HUES6 (cell line): ENCODE measurements around the gene KRTAP5-3.

Experiments used
- H3K27ac ChIP-seq: 2 replicates; pipeline ENCODE4 v1.7.0; 2013; ENCODE audit warnings: low read depth, mild to moderate bottlenecking, low read length, inconsistent platforms
- H3K27me3 ChIP-seq: 2 replicates; pipeline ENCODE4 v1.6.1; 2013; ENCODE audit warnings: low read length; ENCODE audit not compliant: control insufficient read depth, insufficient read depth
- H3K36me3 ChIP-seq: 2 replicates; pipeline ENCODE4 v1.6.1; 2013; ENCODE audit warnings: low read length; ENCODE audit not compliant: control insufficient read depth, insufficient read depth
- H3K4me1 ChIP-seq: 2 replicates; pipeline ENCODE4 v1.6.1; 2013; ENCODE audit warnings: low read length; ENCODE audit not compliant: control insufficient read depth, insufficient read depth
- H3K4me3 ChIP-seq: 2 replicates; pipeline ENCODE4 v1.5.1; 2013; ENCODE audit warnings: low read depth, low read length
- H3K9ac ChIP-seq: one replicate; pipeline ENCODE4 v1.6.1; 2013; ENCODE audit warnings: mild to moderate bottlenecking, low read length
- H3K9me3 ChIP-seq: 2 replicates; pipeline ENCODE4 v1.6.1; 2013; ENCODE audit warnings: low read depth, low read length; ENCODE audit not compliant: control insufficient read depth, insufficient read depth

The KRTAP5-3 gene

DNA sequence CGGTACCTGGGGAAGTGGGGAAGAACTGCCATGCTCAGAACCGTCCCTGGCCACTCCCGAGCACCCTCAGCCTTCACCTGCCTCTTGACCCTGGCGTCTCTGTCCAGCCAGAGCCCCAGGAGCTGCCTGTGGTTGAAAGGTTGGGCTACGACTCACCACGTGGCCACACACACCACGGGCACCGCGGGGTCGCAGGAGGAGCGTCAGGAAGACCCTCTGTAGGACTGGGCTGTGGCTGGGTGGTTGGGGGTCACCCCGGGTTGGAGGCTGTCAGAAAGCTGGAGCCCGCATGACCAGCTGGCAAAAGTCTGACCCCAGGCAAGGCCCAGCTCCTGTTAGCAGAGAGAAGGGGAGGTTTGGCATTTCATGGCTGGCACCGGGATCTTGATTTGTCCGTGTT lies 32.8 kb upstream of the KRTAP5-3 start:
- no peaks in the 10 kb centered on the region for H3K4me1 ChIP-seq
- peaks cover 7% of the 10 kb centered on the region; the same call in 1 of the 2 replicates for H3K27me3 ChIP-seq
- H3K9me3 ChIP-seq, result no peaks in the 10 kb centered on the region
- H3K9ac ChIP-seq, result no peak overlapping the region
- no peak overlapping the region for H3K27ac ChIP-seq
- H3K36me3 ChIP-seq, result no peaks in the 10 kb centered on the region
- no peak overlapping the region for H3K4me3 ChIP-seq

DNA sequence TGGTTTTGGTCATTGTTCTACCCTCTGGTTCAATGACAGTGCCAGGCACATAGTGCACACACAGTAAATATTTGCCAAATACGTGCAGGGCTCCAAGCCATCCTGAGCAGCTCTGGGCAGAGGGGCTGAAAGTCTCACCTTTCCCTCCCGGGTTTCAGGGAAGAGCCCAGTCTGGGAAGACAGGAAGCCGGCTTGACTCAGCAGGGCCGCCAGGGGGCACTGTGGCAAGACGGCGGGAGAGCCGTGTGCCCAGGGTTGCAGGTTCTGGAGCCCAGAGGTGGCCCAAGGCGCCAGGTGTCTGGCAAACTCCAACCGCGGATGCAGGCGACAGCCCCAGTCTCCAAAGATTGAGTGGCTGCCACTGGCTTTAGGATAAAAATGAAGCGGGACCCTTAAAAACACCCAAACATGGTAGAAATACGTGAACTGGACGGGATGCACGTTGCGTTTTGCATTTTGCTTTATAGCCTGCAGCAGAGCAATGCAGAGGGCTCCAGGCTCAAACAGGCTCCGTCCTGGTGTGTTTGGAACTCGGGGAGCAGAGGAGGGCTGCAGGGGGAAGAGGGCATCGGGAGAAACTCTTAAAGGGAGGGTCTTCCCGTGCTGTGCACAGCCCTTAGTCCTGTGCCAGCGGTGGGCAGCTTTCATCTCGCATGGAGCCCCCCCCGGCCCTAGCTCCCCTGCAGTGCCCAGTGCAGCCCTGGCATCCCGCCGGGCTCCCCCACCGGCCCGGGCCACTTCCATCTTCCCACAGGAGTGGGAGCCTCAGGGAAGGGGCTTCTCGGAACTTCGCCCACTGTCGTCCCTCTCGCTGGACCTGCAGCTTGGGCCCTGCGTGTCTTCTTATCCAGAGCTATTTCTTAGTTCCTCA lies 32.0 kb upstream of the KRTAP5-3 start:
- H3K9me3 ChIP-seq, result no peaks in the 10 kb centered on the region
- H3K9ac ChIP-seq, result no peak overlapping the region
- H3K27me3 ChIP-seq, result peaks cover 7% of the 10 kb centered on the region; the same call in 1 of the 2 replicates
- no peaks in the 10 kb centered on the region for H3K4me1 ChIP-seq
- no peaks in the 10 kb centered on the region for H3K36me3 ChIP-seq
- H3K4me3 ChIP-seq, result no peak overlapping the region
- H3K27ac ChIP-seq, result no peak overlapping the region

GRCh38 chr11:1639666-1640065 lies 31.4 kb upstream of the KRTAP5-3 start:
- Histone ChIP-seq H3K4me1 (no peaks in the 10 kb centered on the region), H3K4me3 (no peak overlapping the region), H3K9me3 (no peaks in the 10 kb centered on the region), H3K27me3 (peaks cover 7% of the 10 kb centered on the region; the same call in 1 of the 2 replicates), H3K27ac (no peak overlapping the region), H3K9ac (no peak overlapping the region), H3K36me3 (no peaks in the 10 kb centered on the region)

GRCh38 chr11:1639102-1639620 lies 30.9 kb upstream of the KRTAP5-3 start:
- Histone ChIP-seq H3K27me3 (peaks cover 7% of the 10 kb centered on the region; the same call in 1 of the 2 replicates), H3K9me3 (no peaks in the 10 kb centered on the region), H3K4me3 (no peak overlapping the region), H3K27ac (no peak overlapping the region), H3K36me3 (no peaks in the 10 kb centered on the region), H3K4me1 (no peaks in the 10 kb centered on the region), H3K9ac (no peak overlapping the region)

DNA sequence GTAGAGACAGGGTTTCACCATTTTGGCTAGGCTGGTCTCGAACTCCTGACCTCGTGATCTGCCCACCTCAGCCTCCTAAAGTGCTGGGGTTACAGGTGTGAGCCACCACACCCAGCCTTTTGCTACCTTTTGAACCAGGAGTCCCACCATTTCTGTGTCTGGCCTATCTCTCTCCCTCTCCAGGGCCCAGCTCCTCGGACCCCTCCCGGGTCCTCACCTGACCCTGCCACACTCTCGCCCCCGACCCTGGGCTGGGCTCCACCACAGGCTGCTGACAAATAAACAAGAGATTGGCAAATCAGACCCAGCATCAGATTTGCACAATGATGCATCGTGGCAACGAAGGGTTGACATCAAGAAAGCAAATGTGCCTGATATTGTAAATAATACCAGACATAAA lies 30.1 kb upstream of the KRTAP5-3 start:
- Histone ChIP-seq H3K27me3 (peaks cover 7% of the 10 kb centered on the region; the same call in 1 of the 2 replicates), H3K36me3 (no peaks in the 10 kb centered on the region), H3K9me3 (no peaks in the 10 kb centered on the region), H3K27ac (no peak overlapping the region), H3K9ac (no peak overlapping the region), H3K4me1 (no peaks in the 10 kb centered on the region), H3K4me3 (no peak overlapping the region)

- Histone ChIP-seq H3K4me1 (no peaks in the 10 kb centered on the region), H3K9ac (no peak overlapping the region), H3K27ac (no peak overlapping the region), H3K27me3 (peaks cover 7% of the 10 kb centered on the region; the same call in 1 of the 2 replicates), H3K4me3 (no peak overlapping the region), H3K9me3 (no peaks in the 10 kb centered on the region), H3K36me3 (no peaks in the 10 kb centered on the region)
Measured at GRCh38 chr11:1637628-1638027, 29.4 kb upstream of the KRTAP5-3 start.

DNA sequence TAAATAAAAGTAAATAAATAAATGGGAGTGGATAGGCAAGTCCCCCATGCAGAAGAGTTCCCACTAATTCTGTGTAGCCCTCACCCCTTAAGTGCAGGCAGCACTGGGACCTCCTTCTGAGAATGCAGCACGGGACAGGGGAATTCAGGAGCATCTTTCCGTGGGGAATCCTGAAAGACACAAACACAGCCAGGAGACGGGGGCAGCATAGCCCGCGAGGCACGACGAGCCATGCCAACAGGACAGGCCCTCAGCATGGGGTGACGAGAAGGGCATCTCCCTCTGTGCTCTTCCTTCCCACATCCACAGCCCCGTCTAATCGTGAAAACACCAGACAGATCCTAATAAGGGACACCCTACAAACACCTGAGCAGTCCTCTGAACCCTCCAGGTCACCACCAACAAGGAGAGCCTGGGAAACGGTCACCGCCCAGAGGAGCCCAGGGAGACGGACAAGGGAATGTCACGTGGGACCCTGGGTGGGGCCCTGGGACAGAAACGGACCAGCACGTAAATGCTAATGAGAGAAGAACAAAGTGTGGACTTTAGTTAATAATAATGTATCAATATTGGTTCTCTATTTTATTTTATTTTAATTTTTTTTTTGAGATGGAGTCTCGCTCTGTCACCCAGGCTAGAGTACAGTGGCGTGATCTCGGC lies 28.2 kb upstream of the KRTAP5-3 start:
- Histone ChIP-seq H3K27me3 (peaks cover 13% of the 10 kb centered on the region; the same call in 1 of the 2 replicates), H3K9me3 (no peaks in the 10 kb centered on the region)

DNA sequence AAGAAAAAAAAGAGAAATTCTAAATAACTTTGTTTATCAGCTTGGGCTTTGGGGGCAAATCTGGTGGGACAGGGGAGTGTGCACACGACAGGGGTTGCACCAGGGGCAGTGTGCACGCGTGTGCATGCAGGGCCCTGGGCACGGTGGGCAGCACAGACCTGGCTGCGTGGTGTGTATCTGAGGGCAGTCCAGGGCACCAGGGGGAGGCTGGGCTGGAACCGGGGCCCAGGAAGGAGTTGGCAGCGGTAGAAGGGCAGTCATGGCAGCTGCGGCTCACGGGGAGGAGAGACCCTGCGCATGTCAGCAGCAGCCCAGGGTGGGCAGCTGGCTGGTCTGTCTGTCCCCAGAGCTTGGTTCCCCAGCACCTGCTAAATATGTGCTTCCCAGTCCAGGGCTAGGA lies 25.6 kb upstream of the KRTAP5-3 start:
- Histone ChIP-seq H3K36me3 (no peaks in the 10 kb centered on the region), H3K27ac (no peak overlapping the region), H3K9me3 (no peaks in the 10 kb centered on the region), H3K9ac (no peak overlapping the region), H3K4me3 (no peak overlapping the region), H3K27me3 (peaks cover 23% of the 10 kb centered on the region), H3K4me1 (no peaks in the 10 kb centered on the region)

More for the DNA sequence above, 28.2 kb upstream of the KRTAP5-3 start:
- H3K4me3 ChIP-seq, result no peak overlapping the region
- H3K36me3 ChIP-seq, result no peaks in the 10 kb centered on the region
- H3K9ac ChIP-seq, result no peak overlapping the region
- H3K4me1 ChIP-seq, result no peaks in the 10 kb centered on the region
- no peak overlapping the region for H3K27ac ChIP-seq

- Histone ChIP-seq H3K27ac (no peak overlapping the region), H3K9ac (no peak overlapping the region), H3K36me3 (no peaks in the 10 kb centered on the region), H3K4me3 (no peak overlapping the region), H3K9me3 (no peaks in the 10 kb centered on the region), H3K4me1 (no peaks in the 10 kb centered on the region), H3K27me3 (peaks cover 31% of the 10 kb centered on the region)
Measured at GRCh38 chr11:1632053-1632714, 23.9 kb upstream of the KRTAP5-3 start.

- H3K27me3 ChIP-seq, result peaks cover 34% of the 10 kb centered on the region
Measured at GRCh38 chr11:1631066-1631568, 22.9 kb upstream of the KRTAP5-3 start.

More at GRCh38 chr11:1631066-1631568, 22.9 kb upstream of the KRTAP5-3 start:
- H3K36me3 ChIP-seq, result no peaks in the 10 kb centered on the region
- no peaks in the 10 kb centered on the region for H3K9me3 ChIP-seq
- no peaks in the 10 kb centered on the region for H3K4me1 ChIP-seq
- no peak overlapping the region for H3K4me3 ChIP-seq
- H3K27ac ChIP-seq, result no peak overlapping the region
- H3K9ac ChIP-seq, result no peak overlapping the region
